Prostate gland (tissue), 2 donors: ENCODE results near the gene DST. TPM values are rescaled to one million over a fixed set of nuclear protein-coding genes. Genes with fewer than 3 reads are reported as not detected.

Experiments
- DNase-seq: peaks from one replicate; pipeline ENCODE4 v3.0.0-alpha.2; 2019; ENCODE audit warnings: low spot score
- H3K27ac ChIP-seq, 2 donors: fragments of 200-600 bp; sonication (generic); 2 replicates each; pipeline ENCODE4 v1.5.1; 2017 to 2019
- H3K27me3 ChIP-seq: fragments of 200-600 bp; sonication (generic); replicated peaks from 2 replicates; pipeline ENCODE4 v1.5.1; 2019; ENCODE audit not compliant: insufficient read depth
- H3K36me3 ChIP-seq, 2 donors: fragments of 200-600 bp; sonication (generic); 1 replicate in 1 of 2; 2 replicates in 1 of 2; pipeline versions ENCODE4 v1.5.1 to v1.8.1; 2017 to 2019
- H3K4me1 ChIP-seq: fragments of 200-600 bp; sonication (generic); replicated peaks from 2 replicates; pipeline ENCODE4 v1.5.1; 2019
- H3K4me3 ChIP-seq, 2 donors: fragments of 200-600 bp; sonication (generic); 2 replicates each; pipeline ENCODE4 v1.5.1; 2017 to 2019
- H3K9me3 ChIP-seq: fragments of 200-600 bp; sonication (generic); 2 replicates; pipeline ENCODE4 v1.5.1; 2017
- CTCF ChIP-seq, 4 experiments: fragments of 200-600 bp in 2 of 4; fragments of 450-650 bp in 2 of 4; sonication (generic) in 2 of 4; IDR thresholded peaks; 1 replicate in 3 of 4; 2 replicates in 1 of 4; pipeline ENCODE4 v1.5.1; 2016 to 2019; ENCODE audit warnings: antibody characterized with exemption in 4 of 4, mild to moderate bottlenecking in 2 of 4, moderate library complexity in 2 of 4
- POLR2A ChIP-seq: fragments of 450-650 bp; IDR thresholded peaks from one replicate; pipeline ENCODE4 v1.6.1; 2016; ENCODE audit warnings: antibody characterized with exemption, mild to moderate bottlenecking
- POLR2AphosphoS5 ChIP-seq: sonication (generic); formaldehyde crosslinking; IDR thresholded peaks from one replicate; pipeline ENCODE4 v1.6.1; 2017; ENCODE audit warnings: antibody characterized with exemption
- WGBS: methylation state at CpG from one replicate; pipeline ENCODE4 v1.1.5; 2018; 5-methylcytosine and 5-hydroxymethylcytosine counted together
- intact Hi-C: fragments of 100-400 bp; cut with DNase I; formaldehyde crosslinking; loops from one replicate; pipeline ENCODE4 v1.14.2; 2022
- total RNA-seq, 2 donors: library from RNA; depleted of rRNA; stranded (reverse); fragments of >200 nt; gene quantifications; one replicate each; pipeline ENCODE4 v1.1.0, GENCODE V29; 2016

Gene DST
- total RNA-seq, 2 donors from 2014 or later: 131 to 242 TPM

DNA sequence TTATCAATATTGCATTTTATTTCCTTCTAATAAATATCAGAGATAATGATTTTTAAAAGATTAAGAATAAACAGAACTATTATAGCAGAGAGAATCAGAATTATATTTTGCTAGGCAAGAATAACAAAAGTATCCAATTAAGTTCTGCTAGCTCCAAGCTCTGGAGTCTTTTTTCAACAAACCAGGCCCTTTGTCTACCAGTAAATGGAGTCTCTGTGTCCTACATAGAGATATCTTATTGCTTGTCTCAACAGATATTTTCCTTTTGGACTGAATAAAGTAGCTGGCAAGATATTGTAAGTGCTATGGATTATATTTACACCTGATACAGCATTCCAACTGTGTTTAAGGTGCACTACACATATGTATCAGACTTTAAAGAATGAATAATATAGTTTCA is 107.1 kb downstream of the DST start:
- no peak overlapping the region for H3K4me3 ChIP-seq
- intact Hi-C loops: no loop called here
- DNase-seq: no peak
- TF ChIP-seq CTCF (IDR thresholded peaks at IDR 0.05): no peak
- no peak for TF ChIP-seq POLR2A
- no peak for TF ChIP-seq POLR2AphosphoS5
- no peaks in the 10 kb centered on the region for H3K9me3 ChIP-seq
- H3K4me1 ChIP-seq: no peaks in the 10 kb centered on the region
- H3K27me3 ChIP-seq: no peaks in the 10 kb centered on the region
- H3K27ac ChIP-seq: no peak overlapping the region
- no peaks in the 10 kb centered on the region for H3K36me3 ChIP-seq

GRCh38 chr6:56534680-56535419 is 107.8 kb downstream of the DST start:
- WGBS: 80% methylated on average over 8 of the region's 8 CpGs
- Histone ChIP-seq H3K4me1 (no peaks in the 10 kb centered on the region), H3K9me3 (no peaks in the 10 kb centered on the region), H3K27me3 (no peaks in the 10 kb centered on the region), H3K4me3 (no peak overlapping the region), H3K27ac (no peak overlapping the region), H3K36me3 (no peaks in the 10 kb centered on the region)
- no peak for TF ChIP-seq POLR2AphosphoS5
- no peak for TF ChIP-seq CTCF (IDR thresholded peaks at IDR 0.05)
- no peak for TF ChIP-seq POLR2A
- intact Hi-C loops: no loop called here
- no peak for DNase-seq

GRCh38 chr6:56532766-56533551 is 109.7 kb downstream of the DST start:
- 30% methylated on average over 5 of the region's 5 CpGs for WGBS
- peak; percentile 72 for TF ChIP-seq POLR2AphosphoS5
- TF ChIP-seq POLR2A: no peak
- no peaks in the 10 kb centered on the region for H3K4me1 ChIP-seq
- H3K27me3 ChIP-seq: no peaks in the 10 kb centered on the region
- no peak overlapping the region for H3K4me3 ChIP-seq
- no peaks in the 10 kb centered on the region for H3K9me3 ChIP-seq
- H3K27ac ChIP-seq: no peak overlapping the region
- peak; percentile 44 for DNase-seq
- intact Hi-C loops: no loop called here
- H3K36me3 ChIP-seq: no peaks in the 10 kb centered on the region

GRCh38 chr6:56531839-56532595 is 110.7 kb downstream of the DST start:
- DNase-seq: no peak
- TF ChIP-seq POLR2A: no peak
- TF ChIP-seq POLR2AphosphoS5: no peak
- TF ChIP-seq CTCF (IDR thresholded peaks at IDR 0.05): no peak
- Histone ChIP-seq H3K27me3 (no peaks in the 10 kb centered on the region), H3K27ac (no peak overlapping the region), H3K4me3 (no peak overlapping the region), H3K9me3 (no peaks in the 10 kb centered on the region), H3K4me1 (no peaks in the 10 kb centered on the region), H3K36me3 (no peaks in the 10 kb centered on the region)
- intact Hi-C loops: no loop called here
- WGBS: 78% methylated on average over 5 of the region's 5 CpGs

DNA sequence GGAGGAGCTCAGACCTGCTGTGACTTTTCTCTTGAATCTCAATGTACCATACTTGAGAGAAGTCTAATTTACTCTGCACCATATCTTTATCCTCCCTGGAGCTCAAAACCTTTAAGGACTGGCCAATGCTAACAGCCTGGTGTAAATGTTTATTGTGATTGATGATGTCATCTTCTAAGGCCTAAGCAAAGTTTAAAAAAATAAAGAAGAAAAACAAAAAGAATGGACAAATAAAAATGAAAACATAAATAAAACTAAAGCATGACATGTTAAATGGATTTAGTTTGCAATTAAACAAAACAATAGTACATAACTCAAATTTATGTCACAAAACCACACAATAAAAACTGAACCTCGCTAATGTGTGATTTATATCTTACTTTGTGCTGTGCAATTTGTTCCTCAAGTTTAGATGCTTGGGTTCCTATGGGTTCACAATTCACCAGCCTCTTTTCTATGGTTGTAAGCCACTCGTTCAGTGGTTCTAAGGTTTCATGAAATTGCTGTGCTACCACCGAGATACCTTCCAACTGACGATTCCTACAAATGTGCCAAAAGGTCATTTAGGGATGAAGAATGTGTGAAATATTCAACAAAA is 113.0 kb downstream of the DST start:
- intact Hi-C loops: no loop called here
- Histone ChIP-seq H3K4me1 (no peaks in the 10 kb centered on the region), H3K27ac (no peak overlapping the region), H3K36me3 (no peaks in the 10 kb centered on the region), H3K9me3 (no peaks in the 10 kb centered on the region), H3K4me3 (no peak overlapping the region), H3K27me3 (no peaks in the 10 kb centered on the region)
- WGBS: 46% methylated on average over 4 of the region's 4 CpGs
- no peak for TF ChIP-seq CTCF (IDR thresholded peaks at IDR 0.05)
- TF ChIP-seq POLR2AphosphoS5: no peak
- TF ChIP-seq POLR2A: no peak
- no peak for DNase-seq
